ENCODE measurements around the gene PLCB2.

Gene PLCB2

DNA sequence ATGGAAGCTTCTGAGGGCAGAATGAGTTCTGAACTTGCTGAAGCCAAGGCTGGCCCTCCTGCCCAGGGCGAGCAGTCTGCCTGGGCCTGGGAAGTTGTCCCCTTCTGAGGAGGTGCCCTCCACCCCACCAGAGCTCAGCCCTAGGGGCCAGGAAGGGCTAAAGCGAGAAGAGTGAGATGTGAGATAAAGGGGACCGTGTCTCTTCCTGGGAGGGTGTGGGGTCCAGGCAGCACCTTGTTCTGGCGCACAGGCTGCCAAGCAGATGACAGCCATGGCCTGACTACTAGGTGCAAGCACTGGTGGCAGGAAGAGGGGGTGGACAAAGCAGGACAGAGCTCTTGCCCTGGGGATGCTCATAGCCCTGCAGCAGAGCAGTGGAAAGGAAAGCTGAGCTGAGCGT is 65.1 kb downstream of the PLCB2 start:
- H3K4me1 ChIP-seq, result no peaks in the 10 kb centered on the region
- no peak overlapping the region for H3K9ac ChIP-seq
- no peak overlapping the region for H3K27ac ChIP-seq
- H3K4me3 ChIP-seq (ENCODE audit: low read depth, low read length), result no peak overlapping the region
- no peak overlapping the region for H2AFZ ChIP-seq
- H3K9me3 ChIP-seq (ENCODE audit: control insufficient read depth, low read length), result no peaks in the 10 kb centered on the region
- no peaks in the 10 kb centered on the region for H3K79me2 ChIP-seq
- no peaks in the 10 kb centered on the region for H3K36me3 ChIP-seq (ENCODE audit: control insufficient read depth, insufficient read depth, low read length)
- TF ChIP-seq, protein P1, sequence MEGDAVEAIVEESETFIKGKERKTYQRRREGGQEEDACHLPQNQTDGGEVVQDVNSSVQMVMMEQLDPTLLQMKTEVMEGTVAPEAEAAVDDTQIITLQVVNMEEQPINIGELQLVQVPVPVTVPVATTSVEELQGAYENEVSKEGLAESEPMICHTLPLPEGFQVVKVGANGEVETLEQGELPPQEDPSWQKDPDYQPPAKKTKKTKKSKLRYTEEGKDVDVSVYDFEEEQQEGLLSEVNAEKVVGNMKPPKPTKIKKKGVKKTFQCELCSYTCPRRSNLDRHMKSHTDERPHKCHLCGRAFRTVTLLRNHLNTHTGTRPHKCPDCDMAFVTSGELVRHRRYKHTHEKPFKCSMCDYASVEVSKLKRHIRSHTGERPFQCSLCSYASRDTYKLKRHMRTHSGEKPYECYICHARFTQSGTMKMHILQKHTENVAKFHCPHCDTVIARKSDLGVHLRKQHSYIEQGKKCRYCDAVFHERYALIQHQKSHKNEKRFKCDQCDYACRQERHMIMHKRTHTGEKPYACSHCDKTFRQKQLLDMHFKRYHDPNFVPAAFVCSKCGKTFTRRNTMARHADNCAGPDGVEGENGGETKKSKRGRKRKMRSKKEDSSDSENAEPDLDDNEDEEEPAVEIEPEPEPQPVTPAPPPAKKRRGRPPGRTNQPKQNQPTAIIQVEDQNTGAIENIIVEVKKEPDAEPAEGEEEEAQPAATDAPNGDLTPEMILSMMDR (IDR thresholded peaks at IDR 0.05), result no peak
- no peaks in the 10 kb centered on the region for H3K27me3 ChIP-seq (ENCODE audit: control insufficient read depth, insufficient read depth, low read length)
- no peak overlapping the region for H3K4me2 ChIP-seq (ENCODE audit: low read length)

DNA sequence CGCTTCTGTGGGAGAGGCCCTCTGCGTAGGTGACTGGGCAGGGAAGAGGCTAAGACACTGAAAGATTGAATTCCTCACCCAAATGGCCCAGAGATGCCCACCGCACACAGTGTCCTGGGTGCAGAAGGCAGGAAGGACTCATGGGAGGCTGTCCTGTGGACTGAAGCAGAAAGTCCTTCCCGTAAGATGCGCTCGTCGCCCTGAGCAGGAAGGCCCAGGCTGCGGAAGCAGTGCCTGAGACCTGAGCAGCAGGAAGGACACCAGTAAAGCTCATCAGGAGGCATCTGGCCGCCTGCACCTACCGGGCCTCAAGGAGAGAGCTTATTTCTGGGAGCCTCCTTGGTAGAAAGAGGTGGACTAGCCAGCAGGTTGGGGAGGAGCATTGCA is 65.5 kb downstream of the PLCB2 start:
- H3K4me1 ChIP-seq, result no peaks in the 10 kb centered on the region
- no peaks in the 10 kb centered on the region for H3K27me3 ChIP-seq (ENCODE audit: control insufficient read depth, insufficient read depth, low read length)
- H3K4me3 ChIP-seq (ENCODE audit: low read depth, low read length), result no peak overlapping the region
- H3K36me3 ChIP-seq (ENCODE audit: control insufficient read depth, insufficient read depth, low read length), result no peaks in the 10 kb centered on the region
- no peak overlapping the region for H3K9ac ChIP-seq
- no peaks in the 10 kb centered on the region for H3K9me3 ChIP-seq (ENCODE audit: control insufficient read depth, low read length)
- no peak overlapping the region for H2AFZ ChIP-seq
- H3K27ac ChIP-seq, result no peak overlapping the region
- H3K4me2 ChIP-seq (ENCODE audit: low read length), result no peak overlapping the region
- TF ChIP-seq, protein P1 (IDR thresholded peaks at IDR 0.05), result no peak
- no peaks in the 10 kb centered on the region for H3K79me2 ChIP-seq

DNA sequence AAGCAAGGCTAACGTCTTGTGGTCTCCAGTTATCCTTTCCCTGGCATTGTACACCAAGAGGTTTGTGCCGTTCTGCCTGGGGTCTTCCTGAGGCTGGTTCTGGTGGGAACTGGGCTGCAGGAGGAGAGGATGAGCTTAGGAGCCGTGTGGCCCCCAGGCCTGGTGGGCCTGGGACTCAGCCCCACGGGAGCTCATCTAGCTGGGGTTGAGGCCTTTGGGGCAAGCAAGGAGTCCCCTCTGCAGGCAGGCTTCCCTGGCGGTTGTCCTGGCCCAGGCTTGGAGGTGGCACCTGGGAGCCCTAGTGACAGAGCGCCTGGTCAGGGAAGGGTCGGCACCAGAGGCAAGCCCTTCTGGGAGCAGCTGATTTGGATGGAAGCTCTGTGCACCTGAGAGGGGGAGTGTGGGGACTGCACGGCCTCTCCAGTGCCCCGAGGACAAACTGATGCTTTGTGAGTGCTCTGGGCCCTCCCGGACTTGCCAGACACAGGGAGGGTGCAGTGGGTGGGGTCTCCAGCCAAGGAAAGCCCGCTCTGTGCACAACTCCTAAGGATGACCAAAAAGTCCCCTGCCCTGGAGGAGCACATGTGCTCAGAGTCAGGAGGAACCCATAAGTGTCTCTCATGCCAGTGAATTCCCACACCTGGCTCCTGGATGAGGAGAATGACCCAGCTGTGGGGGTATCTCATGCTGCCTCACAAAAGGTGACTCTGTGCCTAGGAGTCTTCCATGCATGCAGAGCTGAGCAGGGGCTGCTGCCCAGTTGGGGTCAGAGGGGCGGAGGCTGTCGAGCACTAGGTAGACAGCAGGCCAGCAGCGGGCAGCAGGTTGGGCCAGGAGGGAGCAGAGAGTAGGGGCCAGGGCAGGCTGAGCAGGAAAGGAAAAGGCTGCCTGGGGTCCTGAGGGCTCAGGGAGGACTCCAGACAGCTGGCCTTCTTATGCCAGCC is 66.2 kb downstream of the PLCB2 start:
- Histone ChIP-seq H3K4me3 (ENCODE audit: low read depth, low read length) (no peak overlapping the region), H3K4me1 (no peaks in the 10 kb centered on the region), H3K27ac (no peak overlapping the region)

DNA sequence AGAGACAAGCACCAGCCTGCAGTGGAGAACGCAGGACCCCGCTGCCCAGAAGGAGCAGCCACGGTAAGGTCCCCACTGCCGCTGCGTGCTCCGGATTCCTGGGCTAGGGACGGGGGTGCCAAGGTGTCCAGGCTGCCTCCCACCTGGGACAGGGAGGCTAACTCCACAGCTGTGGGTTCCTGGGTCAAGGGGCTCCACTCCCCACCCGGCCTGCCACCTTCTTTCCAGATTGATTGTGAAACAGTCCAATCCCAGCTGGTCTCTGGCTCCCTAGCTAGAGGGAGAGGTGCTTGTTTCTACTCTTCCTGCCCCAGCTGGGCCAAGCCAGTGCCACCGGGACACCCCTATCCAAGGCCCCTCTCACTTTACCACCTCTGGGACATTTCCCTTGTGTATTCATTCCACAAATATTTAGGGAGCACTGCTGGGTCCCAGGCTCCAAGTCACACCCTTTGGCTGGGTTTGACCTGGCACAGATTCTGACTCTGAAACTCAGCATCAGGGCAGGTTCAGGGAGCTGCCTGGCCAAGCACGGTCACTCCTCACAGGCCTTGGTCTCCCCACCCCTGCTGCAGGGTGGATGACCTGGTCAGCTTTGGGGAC is 67.0 kb downstream of the PLCB2 start:
- Histone ChIP-seq H2AFZ (no peak overlapping the region), H3K27me3 (ENCODE audit: control insufficient read depth, insufficient read depth, low read length) (no peaks in the 10 kb centered on the region), H3K9ac (no peak overlapping the region), H3K79me2 (no peaks in the 10 kb centered on the region), H3K36me3 (ENCODE audit: control insufficient read depth, insufficient read depth, low read length) (no peaks in the 10 kb centered on the region), H3K4me1 (no peaks in the 10 kb centered on the region), H3K9me3 (ENCODE audit: control insufficient read depth, low read length) (no peaks in the 10 kb centered on the region), H3K27ac (no peak overlapping the region), H3K4me3 (ENCODE audit: low read depth, low read length) (no peak overlapping the region), H3K4me2 (ENCODE audit: low read length) (no peak overlapping the region)
- TF ChIP-seq, protein P1 (IDR thresholded peaks at IDR 0.05), result no peak

More for the DNA sequence above, 66.2 kb downstream of the PLCB2 start:
- Histone ChIP-seq H3K36me3 (ENCODE audit: control insufficient read depth, insufficient read depth, low read length) (no peaks in the 10 kb centered on the region), H3K9ac (no peak overlapping the region), H3K4me2 (ENCODE audit: low read length) (no peak overlapping the region), H3K79me2 (no peaks in the 10 kb centered on the region), H3K27me3 (ENCODE audit: control insufficient read depth, insufficient read depth, low read length) (no peaks in the 10 kb centered on the region), H3K9me3 (ENCODE audit: control insufficient read depth, low read length) (no peaks in the 10 kb centered on the region), H2AFZ (no peak overlapping the region)
- TF ChIP-seq, protein P1 (IDR thresholded peaks at IDR 0.05), result no peak

All from parathyroid adenoma (tissue), 2 donors.